ENCODE data around the gene EIF3L. TPM values are rescaled to one million over a fixed set of nuclear protein-coding genes. Genes with fewer than 3 reads are reported as not detected.

EIF3L gene
- total RNA-seq, 1 experiment from 2014 or later: 739 TPM

- Histone ChIP-seq H3K23me2 (ENCODE audit: insufficient read length, low read depth, low read length, poor library complexity, severe bottlenecking) (no peaks in the 10 kb centered on the region), H3K4ac (ENCODE audit: low read depth, low read length) (no peak overlapping the region), H3K79me1 (ENCODE audit: insufficient read depth, low read depth, low read length, poor library complexity, severe bottlenecking) (no peaks in the 10 kb centered on the region), H3K56ac (ENCODE audit: insufficient read length, low read depth, low read length) (no peak overlapping the region), H2BK5ac (ENCODE audit: insufficient read length, low read length) (no peak overlapping the region), H4K20me1 (ENCODE audit: control insufficient read depth, insufficient read depth, insufficient read length) (no peaks in the 10 kb centered on the region), H2BK12ac (ENCODE audit: insufficient read length, low read depth, low read length) (no peak overlapping the region), H3K79me2 (ENCODE audit: insufficient read depth, low read length) (no peaks in the 10 kb centered on the region), H2BK20ac (ENCODE audit: low read depth, low read length, poor library complexity, severe bottlenecking) (no peak overlapping the region), H3K4me1 (ENCODE audit: insufficient read depth, low read length) (no peaks in the 10 kb centered on the region), H2AFZ (ENCODE audit: low read length) (no peak overlapping the region), H4K91ac (ENCODE audit: insufficient read length, low read depth, low read length) (no peak overlapping the region), H3K27me3 (ENCODE audit: insufficient read depth, low read length) (no peaks in the 10 kb centered on the region), H4K8ac (replicated peaks; ENCODE audit: insufficient read length, low read depth, low read length) (no peak overlapping the region), H2BK120ac (ENCODE audit: low read depth, low read length, poor library complexity, severe bottlenecking) (no peak overlapping the region), H2BK15ac (ENCODE audit: low read depth, low read length) (no peak overlapping the region), H3K23ac (ENCODE audit: insufficient read length, low read depth, low read length) (no peak overlapping the region), H2AK5ac (ENCODE audit: insufficient read length, low read length) (no peak overlapping the region), H3K14ac (ENCODE audit: insufficient read depth, low read length) (no peak overlapping the region), H4K5ac (ENCODE audit: insufficient read length, low read depth, low read length) (no peak overlapping the region), H3K18ac (ENCODE audit: insufficient read length, low read depth, low read length) (no peak overlapping the region), H3K27ac (ENCODE audit: insufficient read length, low read depth, low read length) (no peak overlapping the region), H3T11ph (ENCODE audit: low read length) (no peak overlapping the region), H3K4me2 (ENCODE audit: insufficient read depth, insufficient read length, low read length) (no peak overlapping the region), H3K9ac (ENCODE audit: extremely low read depth, insufficient read length, low read length) (no peak overlapping the region), H3K9me3 (ENCODE audit: control insufficient read depth, low read depth, low read length) (no peaks in the 10 kb centered on the region)
- no peak for TF ChIP-seq CTCF (conservative IDR thresholded peaks at IDR 0.05)
- Mint-ChIP-seq H3K27me3 (ENCODE audit: low read depth) (no peaks in the 10 kb centered on the region), H3K36me3 (ENCODE audit: insufficient read depth in 1 of 3, low read depth in 3 of 3) (peaks cover 50 to 86% (median 70%) of the 10 kb centered on the region in 3 experiments), H3K4me3 (no peak overlapping the region), H3K27ac (no peak overlapping the region), H3K4me1 (no peaks in the 10 kb centered on the region), H3K9me3 (no peaks in the 10 kb centered on the region)
- DNase-seq: no peak
- WGBS (ENCODE audit: extremely low coverage, insufficient read length, low lambda C conversion rate): no CpG with 5 or more reads among the region's 6 CpGs
Measured at GRCh38 chr22:37884420-37884819, 35.2 kb downstream of the EIF3L start.

All from H9 (cell line).